Coronary artery (tissue), 2 donors: ENCODE data around the gene PI4KA.

ENCODE experiments used
- DNase-seq: peaks from one replicate; pipeline ENCODE4 v3.0.0-alpha.2; 2017; ENCODE audit warnings: low spot score
- H3K27ac ChIP-seq, 2 donors: fragments of 200-600 bp; sonication (generic); one replicate each; pipeline ENCODE4 v1.5.1; 2016 to 2019
- H3K4me3 ChIP-seq: fragments of 200-600 bp; sonication (generic); 2 replicates; pipeline ENCODE4 v1.5.1; 2016; ENCODE audit warnings: mild to moderate bottlenecking, moderate library complexity
- CTCF ChIP-seq: fragments of 200-600 bp; sonication (generic); IDR thresholded peaks from one replicate; pipeline ENCODE4 v1.5.1; 2019; ENCODE audit warnings: antibody characterized with exemption

The PI4KA gene

DNA sequence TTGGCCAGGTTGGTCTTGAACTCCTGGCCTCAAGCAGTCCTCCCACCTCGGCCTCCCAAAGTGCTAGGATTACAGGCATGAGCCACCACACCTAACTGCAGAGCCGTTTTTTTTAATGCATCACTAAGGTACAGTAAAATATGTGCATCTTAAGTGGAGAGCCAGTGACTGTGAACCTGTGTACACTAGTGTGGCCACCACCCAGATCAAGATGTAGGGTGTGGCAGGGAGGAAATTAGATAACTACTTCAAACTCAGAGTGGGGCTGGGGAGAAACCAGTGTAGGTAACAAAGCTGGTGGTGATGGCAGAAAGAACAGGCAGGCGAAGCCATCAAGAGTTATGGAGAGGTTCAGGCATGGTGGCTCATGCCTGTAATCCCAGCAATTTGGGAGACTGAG lies 14.6 kb upstream of the PI4KA start:
- Histone ChIP-seq H3K27ac (no peak overlapping the region), H3K4me3 (no peak overlapping the region)
- TF ChIP-seq CTCF = no peak
- DNase-seq = no peak

- no peak overlapping the region for H3K27ac ChIP-seq
- no peak for DNase-seq
These were observed 10.6 kb upstream of the PI4KA start for GRCh38 chr22:20869234-20869633.

DNA sequence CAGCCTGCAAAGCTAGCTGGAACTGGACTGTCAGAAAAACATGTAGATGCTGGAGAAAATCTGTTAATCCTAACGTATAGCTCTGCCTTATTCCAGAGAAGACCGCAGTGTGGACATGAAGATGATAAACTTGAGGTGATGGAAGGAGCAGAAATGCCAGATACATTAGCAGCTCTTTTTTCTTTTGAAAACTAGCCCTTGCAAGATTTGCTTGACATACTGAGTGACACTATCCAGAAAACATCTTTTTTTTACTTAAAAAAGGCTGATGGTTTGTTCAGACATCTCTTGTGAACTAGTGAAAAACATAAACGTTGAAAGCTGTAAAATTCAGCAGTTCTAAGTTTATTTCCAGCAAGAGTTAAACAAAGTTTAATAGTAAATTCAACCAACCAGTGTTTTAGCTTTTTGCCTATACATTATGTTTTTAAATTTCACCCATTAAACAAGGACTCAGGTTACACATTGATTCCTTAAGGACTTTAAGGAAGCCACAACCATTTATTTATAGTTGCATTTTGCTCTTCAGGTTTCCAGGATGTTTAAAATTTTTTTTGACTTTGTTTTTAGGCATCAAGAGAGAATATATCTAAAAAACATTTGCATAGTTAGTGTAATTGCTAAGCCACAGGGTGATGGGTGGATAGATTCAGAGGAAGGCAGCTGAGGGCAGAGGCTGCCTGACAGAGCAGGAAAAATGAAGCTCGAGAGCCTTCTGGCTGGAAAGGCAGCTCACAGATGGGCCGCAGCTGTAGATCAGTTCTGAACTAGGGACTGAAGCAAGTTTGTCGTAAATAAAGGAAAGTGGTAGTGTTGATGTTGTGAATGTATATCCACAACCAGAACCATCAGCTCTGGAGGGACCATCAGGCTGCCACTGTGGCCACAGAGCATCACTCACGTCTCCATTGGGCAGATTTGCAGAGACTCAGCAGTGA lies 9.7 kb upstream of the PI4KA start:
- TF ChIP-seq CTCF = no peak
- Histone ChIP-seq H3K27ac (peak overlapping the region; percentile 48 to 88), H3K4me3 (no peak overlapping the region)
- DNase-seq = no peak

More at GRCh38 chr22:20869234-20869633, 10.6 kb upstream of the PI4KA start:
- H3K4me3 ChIP-seq = no peak overlapping the region
- TF ChIP-seq CTCF = no peak

DNA sequence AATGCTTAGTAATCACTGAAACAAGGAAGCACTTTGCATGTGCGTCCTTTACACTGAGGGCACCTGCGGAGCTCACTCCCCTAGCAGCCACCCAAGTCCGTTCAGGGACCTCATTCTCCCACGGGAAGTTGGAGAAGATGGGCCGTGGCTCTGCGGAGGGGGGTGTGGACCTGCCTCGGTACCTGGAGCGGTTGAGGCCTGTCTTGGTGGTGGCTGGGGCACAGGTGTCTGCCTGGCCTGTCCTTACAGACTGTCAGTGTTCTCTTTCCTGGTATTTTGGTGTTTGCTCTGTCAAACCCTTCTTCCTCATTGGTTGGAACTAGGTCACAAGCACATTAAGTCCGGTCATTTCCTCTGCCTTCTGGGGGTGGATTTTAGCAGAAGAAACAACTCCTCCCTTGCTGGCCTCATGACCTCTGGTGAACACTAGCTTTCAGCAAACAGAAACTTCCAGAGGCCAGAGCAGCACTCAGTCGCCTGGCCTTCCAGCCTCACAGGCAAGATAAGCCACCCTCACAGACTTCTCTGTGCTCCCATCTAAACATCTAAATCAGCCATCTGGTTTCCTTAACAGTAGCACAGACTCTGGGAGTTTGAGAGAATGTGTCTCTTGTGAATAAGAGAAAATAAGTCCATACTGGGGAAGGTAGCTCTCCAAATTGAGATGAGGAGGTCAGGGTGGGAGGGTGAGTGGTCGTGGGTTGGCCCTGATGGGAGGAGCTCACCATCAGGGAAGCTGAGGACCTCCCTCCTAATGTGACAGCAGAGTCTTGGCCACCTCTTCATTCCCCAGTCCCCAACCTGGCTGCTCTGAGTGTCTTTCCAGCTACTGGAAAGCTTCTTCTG lies 8.8 kb upstream of the PI4KA start:
- peak overlapping the region; percentile 48 to 88 for H3K27ac ChIP-seq
- no peak overlapping the region for H3K4me3 ChIP-seq
- TF ChIP-seq CTCF = no peak
- no peak for DNase-seq

DNA sequence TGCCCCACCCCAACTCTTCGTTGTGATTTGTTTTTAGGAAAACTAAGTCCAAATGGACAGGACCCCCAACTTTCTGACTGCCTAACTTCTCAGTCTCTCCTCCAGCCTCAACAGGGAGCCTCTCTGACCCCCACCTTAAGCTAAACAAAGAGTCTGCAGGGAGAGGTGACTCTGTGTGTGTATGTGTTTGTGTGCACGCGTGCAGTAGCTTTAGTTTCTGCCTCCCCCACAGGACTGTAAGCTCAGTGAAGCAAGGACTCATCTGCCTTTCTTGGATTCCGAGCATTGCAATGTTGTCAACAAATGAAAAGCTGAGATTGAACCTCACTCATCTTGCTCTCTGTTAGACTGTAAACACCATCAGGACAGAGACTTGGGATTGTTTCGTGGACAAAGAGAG lies 8.1 kb upstream of the PI4KA start:
- Histone ChIP-seq H3K4me3 (no peak overlapping the region), H3K27ac (peak overlapping the region; percentile 48 to 88)
- no peak for DNase-seq
- no peak for TF ChIP-seq CTCF

DNA sequence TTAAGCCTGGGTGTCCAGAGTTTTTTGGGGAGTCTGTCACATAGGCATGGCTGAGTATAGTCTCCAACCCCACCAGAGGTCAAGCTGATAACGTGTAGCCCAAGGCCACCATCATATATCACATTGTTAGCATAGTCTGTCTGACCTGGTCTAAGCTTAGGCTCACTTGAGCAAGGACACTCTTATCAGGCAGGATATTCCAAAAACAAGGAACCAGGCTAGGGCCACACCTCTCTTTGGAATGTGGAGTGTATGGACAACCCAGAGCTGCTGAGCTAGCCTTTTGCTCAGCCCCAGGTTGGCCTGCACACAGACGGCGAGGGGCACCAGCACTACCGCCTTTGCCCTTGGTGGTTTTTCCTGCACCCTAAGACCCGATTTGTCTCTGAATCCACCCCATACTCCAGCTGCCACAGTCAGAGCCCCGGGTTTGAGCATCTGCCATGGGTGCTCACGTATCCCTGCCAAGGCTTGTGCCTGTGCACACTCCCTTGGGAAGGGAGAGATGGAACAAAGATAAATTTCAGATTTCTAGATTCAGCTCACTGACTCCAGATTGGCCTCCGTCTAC lies 7.3 kb upstream of the PI4KA start:
- no peak for DNase-seq
- Histone ChIP-seq H3K4me3 (no peak overlapping the region), H3K27ac (peak overlapping the region in 1 of 2 donors; percentile 88)
- TF ChIP-seq CTCF = no peak
